Measurements from ENCODE around the gene TNFRSF12A. TPM values are rescaled to one million over a fixed set of nuclear protein-coding genes. Genes with fewer than 3 reads are reported as not detected.

The TNFRSF12A gene
- total and polyA plus RNA-seq, 2 donors (not counting 1 experiment from before 2014, with no cell fraction given): 80.7 to 196 TPM

GRCh38 chr16:2992383-2993081 is 27.6 kb upstream of the TNFRSF12A start:
- no peak for DNase-seq (ENCODE audit: low read depth in 2 of 2)
- no peaks in the 10 kb centered on the region for H3K27me3 ChIP-seq (ENCODE audit: control insufficient read depth, insufficient read depth, low read length)

GRCh38 chr16:2996298-2996697 is 23.9 kb upstream of the TNFRSF12A start:
- Histone ChIP-seq H3K4me1 (ENCODE audit: control insufficient read depth, extremely low read depth, insufficient read depth, low read length) (no peaks in the 10 kb centered on the region), H4K20me1 (ENCODE audit: control insufficient read depth, extremely low read depth, insufficient read depth, low read length) (no peaks in the 10 kb centered on the region), H3K4me2 (ENCODE audit: extremely low read depth, insufficient read depth, low read length) (no peak overlapping the region), H3K36me3 (ENCODE audit: control insufficient read depth, insufficient read depth, low read length) (no peaks in the 10 kb centered on the region), H3K27me3 (ENCODE audit: control insufficient read depth, insufficient read depth, low read length) (no peaks in the 10 kb centered on the region), H3K9me3 (ENCODE audit: control insufficient read depth, insufficient read depth, low read depth, low read length) (no peaks in the 10 kb centered on the region), H2AFZ (ENCODE audit: low read length) (no peak overlapping the region), H3K79me2 (ENCODE audit: control insufficient read depth, insufficient read depth, low read length) (no peaks in the 10 kb centered on the region), H3K9ac (ENCODE audit: insufficient read depth, low read length) (no peak overlapping the region), H3K4me3 (replicated peaks in 1 of 4; ENCODE audit: control extremely low read depth in 1 of 4, insufficient read depth in 1 of 4, low read depth in 3 of 4, low read length in 4 of 4) (no peak overlapping the region), H3K27ac (ENCODE audit: insufficient read depth, low read length) (no peak overlapping the region)
- no peak for DNase-seq (ENCODE audit: low read depth in 2 of 2)
- TF ChIP-seq EZH2 (IDR thresholded peaks at IDR 0.05; ENCODE audit: low read length, missing control alignments) (no peak), CTCF (conservative IDR thresholded peaks at IDR 0.05 in 1 of 2, IDR thresholded peaks at IDR 0.05 in 1 of 2; ENCODE audit: low read depth in 1 of 2, low read length in 2 of 2) (no peak)

More at GRCh38 chr16:2992383-2993081, 27.6 kb upstream of the TNFRSF12A start:
- Histone ChIP-seq H2AFZ (ENCODE audit: low read length) (no peak overlapping the region), H3K9ac (ENCODE audit: insufficient read depth, low read length) (no peak overlapping the region), H3K36me3 (ENCODE audit: control insufficient read depth, insufficient read depth, low read length) (no peaks in the 10 kb centered on the region), H3K79me2 (ENCODE audit: control insufficient read depth, insufficient read depth, low read length) (no peaks in the 10 kb centered on the region), H4K20me1 (ENCODE audit: control insufficient read depth, extremely low read depth, insufficient read depth, low read length) (no peaks in the 10 kb centered on the region), H3K27ac (ENCODE audit: insufficient read depth, low read length) (no peak overlapping the region), H3K4me1 (ENCODE audit: control insufficient read depth, extremely low read depth, insufficient read depth, low read length) (no peaks in the 10 kb centered on the region), H3K4me3 (replicated peaks in 1 of 4; ENCODE audit: control extremely low read depth in 1 of 4, insufficient read depth in 1 of 4, low read depth in 3 of 4, low read length in 4 of 4) (no peak overlapping the region), H3K4me2 (ENCODE audit: extremely low read depth, insufficient read depth, low read length) (no peak overlapping the region), H3K9me3 (ENCODE audit: control insufficient read depth, insufficient read depth, low read depth, low read length) (no peaks in the 10 kb centered on the region)
- TF ChIP-seq CTCF (conservative IDR thresholded peaks at IDR 0.05 in 1 of 2, IDR thresholded peaks at IDR 0.05 in 1 of 2; ENCODE audit: low read depth in 1 of 2, low read length in 2 of 2) (no peak), EZH2 (IDR thresholded peaks at IDR 0.05; ENCODE audit: low read length, missing control alignments) (no peak)

- H3K27me3 ChIP-seq (ENCODE audit: control insufficient read depth, insufficient read depth, low read length): no peaks in the 10 kb centered on the region
- no peak for TF ChIP-seq EZH2 (IDR thresholded peaks at IDR 0.05; ENCODE audit: low read length, missing control alignments)
- no peak for TF ChIP-seq CTCF (conservative IDR thresholded peaks at IDR 0.05 in 1 of 2, IDR thresholded peaks at IDR 0.05 in 1 of 2; ENCODE audit: low read depth in 1 of 2, low read length in 2 of 2)
- DNase-seq (ENCODE audit: low read depth in 2 of 2): no peak
Observed at GRCh38 chr16:2999929-3000328, 20.2 kb upstream of the TNFRSF12A start.

More at GRCh38 chr16:2999929-3000328, 20.2 kb upstream of the TNFRSF12A start:
- Histone ChIP-seq H3K9ac (ENCODE audit: insufficient read depth, low read length) (no peak overlapping the region), H4K20me1 (ENCODE audit: control insufficient read depth, extremely low read depth, insufficient read depth, low read length) (no peaks in the 10 kb centered on the region), H3K4me3 (replicated peaks in 1 of 4; ENCODE audit: control extremely low read depth in 1 of 4, insufficient read depth in 1 of 4, low read depth in 3 of 4, low read length in 4 of 4) (no peak overlapping the region), H3K4me2 (ENCODE audit: extremely low read depth, insufficient read depth, low read length) (no peak overlapping the region), H3K79me2 (ENCODE audit: control insufficient read depth, insufficient read depth, low read length) (no peaks in the 10 kb centered on the region), H3K27ac (ENCODE audit: insufficient read depth, low read length) (no peak overlapping the region), H2AFZ (ENCODE audit: low read length) (no peak overlapping the region), H3K4me1 (ENCODE audit: control insufficient read depth, extremely low read depth, insufficient read depth, low read length) (no peaks in the 10 kb centered on the region), H3K9me3 (ENCODE audit: control insufficient read depth, insufficient read depth, low read depth, low read length) (no peaks in the 10 kb centered on the region), H3K36me3 (ENCODE audit: control insufficient read depth, insufficient read depth, low read length) (no peaks in the 10 kb centered on the region)
